ENCODE data around the gene DCUN1D1.

Gene DCUN1D1

DNA sequence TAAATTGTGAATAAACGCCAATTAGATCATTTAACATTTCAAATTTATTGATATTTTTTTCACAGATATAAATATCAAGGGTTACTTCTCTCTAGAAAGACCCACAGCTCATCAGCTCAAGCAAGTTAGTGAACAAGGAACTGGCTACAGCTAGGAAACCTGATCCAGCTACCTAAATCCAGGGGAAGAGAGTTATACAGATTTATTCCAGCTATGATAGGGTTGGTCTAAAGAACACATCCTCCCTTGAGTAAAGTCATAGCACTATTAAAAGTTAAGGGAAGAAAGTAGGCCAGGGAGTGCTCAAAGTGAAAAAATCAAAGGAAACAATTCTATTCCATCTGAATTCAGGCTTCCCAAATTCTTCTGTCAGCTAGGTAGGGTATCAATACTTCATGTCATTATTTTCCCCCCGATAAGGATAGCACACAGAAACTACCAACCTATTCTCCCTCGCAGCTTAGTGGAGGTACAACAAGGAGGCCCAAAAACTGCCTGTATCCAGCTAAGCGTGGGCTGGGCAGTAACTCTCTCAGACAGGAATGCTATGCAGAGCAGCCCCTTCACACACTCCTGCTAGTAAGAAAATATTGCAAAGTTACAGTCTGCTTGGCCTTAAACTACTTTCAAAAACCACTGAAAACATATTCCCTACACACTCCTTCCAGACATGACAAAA, 44.0 kb downstream of the DCUN1D1 start:
- TF ChIP-seq SPI1 (IDR thresholded peaks at IDR 0.05; ENCODE audit: borderline replicate concordance, low read depth) (no peak), GABPA (IDR thresholded peaks at IDR 0.05; ENCODE audit: low read depth) (no peak), POLR2AphosphoS5 (IDR thresholded peaks at IDR 0.05; ENCODE audit: low read depth) (no peak)
- TF ChIP-seq, protein P1, sequence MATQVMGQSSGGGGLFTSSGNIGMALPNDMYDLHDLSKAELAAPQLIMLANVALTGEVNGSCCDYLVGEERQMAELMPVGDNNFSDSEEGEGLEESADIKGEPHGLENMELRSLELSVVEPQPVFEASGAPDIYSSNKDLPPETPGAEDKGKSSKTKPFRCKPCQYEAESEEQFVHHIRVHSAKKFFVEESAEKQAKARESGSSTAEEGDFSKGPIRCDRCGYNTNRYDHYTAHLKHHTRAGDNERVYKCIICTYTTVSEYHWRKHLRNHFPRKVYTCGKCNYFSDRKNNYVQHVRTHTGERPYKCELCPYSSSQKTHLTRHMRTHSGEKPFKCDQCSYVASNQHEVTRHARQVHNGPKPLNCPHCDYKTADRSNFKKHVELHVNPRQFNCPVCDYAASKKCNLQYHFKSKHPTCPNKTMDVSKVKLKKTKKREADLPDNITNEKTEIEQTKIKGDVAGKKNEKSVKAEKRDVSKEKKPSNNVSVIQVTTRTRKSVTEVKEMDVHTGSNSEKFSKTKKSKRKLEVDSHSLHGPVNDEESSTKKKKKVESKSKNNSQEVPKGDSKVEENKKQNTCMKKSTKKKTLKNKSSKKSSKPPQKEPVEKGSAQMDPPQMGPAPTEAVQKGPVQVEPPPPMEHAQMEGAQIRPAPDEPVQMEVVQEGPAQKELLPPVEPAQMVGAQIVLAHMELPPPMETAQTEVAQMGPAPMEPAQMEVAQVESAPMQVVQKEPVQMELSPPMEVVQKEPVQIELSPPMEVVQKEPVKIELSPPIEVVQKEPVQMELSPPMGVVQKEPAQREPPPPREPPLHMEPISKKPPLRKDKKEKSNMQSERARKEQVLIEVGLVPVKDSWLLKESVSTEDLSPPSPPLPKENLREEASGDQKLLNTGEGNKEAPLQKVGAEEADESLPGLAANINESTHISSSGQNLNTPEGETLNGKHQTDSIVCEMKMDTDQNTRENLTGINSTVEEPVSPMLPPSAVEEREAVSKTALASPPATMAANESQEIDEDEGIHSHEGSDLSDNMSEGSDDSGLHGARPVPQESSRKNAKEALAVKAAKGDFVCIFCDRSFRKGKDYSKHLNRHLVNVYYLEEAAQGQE (IDR thresholded peaks at IDR 0.05; ENCODE audit: insufficient replicate concordance, low read depth): no peak
- TF ChIP-seq, protein P2, sequence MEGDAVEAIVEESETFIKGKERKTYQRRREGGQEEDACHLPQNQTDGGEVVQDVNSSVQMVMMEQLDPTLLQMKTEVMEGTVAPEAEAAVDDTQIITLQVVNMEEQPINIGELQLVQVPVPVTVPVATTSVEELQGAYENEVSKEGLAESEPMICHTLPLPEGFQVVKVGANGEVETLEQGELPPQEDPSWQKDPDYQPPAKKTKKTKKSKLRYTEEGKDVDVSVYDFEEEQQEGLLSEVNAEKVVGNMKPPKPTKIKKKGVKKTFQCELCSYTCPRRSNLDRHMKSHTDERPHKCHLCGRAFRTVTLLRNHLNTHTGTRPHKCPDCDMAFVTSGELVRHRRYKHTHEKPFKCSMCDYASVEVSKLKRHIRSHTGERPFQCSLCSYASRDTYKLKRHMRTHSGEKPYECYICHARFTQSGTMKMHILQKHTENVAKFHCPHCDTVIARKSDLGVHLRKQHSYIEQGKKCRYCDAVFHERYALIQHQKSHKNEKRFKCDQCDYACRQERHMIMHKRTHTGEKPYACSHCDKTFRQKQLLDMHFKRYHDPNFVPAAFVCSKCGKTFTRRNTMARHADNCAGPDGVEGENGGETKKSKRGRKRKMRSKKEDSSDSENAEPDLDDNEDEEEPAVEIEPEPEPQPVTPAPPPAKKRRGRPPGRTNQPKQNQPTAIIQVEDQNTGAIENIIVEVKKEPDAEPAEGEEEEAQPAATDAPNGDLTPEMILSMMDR (IDR thresholded peaks at IDR 0.05; ENCODE audit: insufficient read depth, low read length): no peak
- Histone ChIP-seq H3K27me3 (ENCODE audit: insufficient read depth, poor library complexity, severe bottlenecking) (no peaks in the 10 kb centered on the region), H3K4me3 (replicated peaks; ENCODE audit: insufficient read depth, low read length) (no peak overlapping the region), H3K27ac (replicated peaks) (no peak overlapping the region)
- no peak for DNase-seq (ENCODE audit: low read depth in 1 of 2, low spot score in 1 of 2)

DNA sequence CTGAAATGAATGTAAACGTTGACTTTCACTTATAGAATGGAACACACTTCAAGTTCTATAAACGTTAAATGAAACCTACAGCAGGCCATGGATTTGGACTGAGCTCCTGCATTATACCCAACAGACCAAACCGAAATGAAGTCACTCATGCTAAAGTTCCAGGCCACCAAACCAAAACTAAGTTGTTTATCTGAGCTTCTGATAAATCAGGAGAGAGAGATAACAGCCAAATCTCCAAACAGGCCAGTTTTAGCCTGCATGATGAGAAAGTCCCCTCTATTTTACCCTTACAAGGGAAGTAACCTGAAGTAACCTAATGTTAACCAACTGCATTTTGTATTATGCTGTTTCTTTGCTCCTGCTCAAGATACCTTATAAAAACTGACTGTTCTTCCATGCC, 44.5 kb downstream of the DCUN1D1 start:
- Histone ChIP-seq H3K27me3 (ENCODE audit: insufficient read depth, poor library complexity, severe bottlenecking) (no peaks in the 10 kb centered on the region), H3K27ac (replicated peaks) (no peak overlapping the region), H3K4me3 (replicated peaks; ENCODE audit: insufficient read depth, low read length) (no peak overlapping the region)
- no peak for DNase-seq (ENCODE audit: low read depth in 1 of 2, low spot score in 1 of 2)
- TF ChIP-seq POLR2AphosphoS5 (IDR thresholded peaks at IDR 0.05; ENCODE audit: low read depth): no peak

DNA sequence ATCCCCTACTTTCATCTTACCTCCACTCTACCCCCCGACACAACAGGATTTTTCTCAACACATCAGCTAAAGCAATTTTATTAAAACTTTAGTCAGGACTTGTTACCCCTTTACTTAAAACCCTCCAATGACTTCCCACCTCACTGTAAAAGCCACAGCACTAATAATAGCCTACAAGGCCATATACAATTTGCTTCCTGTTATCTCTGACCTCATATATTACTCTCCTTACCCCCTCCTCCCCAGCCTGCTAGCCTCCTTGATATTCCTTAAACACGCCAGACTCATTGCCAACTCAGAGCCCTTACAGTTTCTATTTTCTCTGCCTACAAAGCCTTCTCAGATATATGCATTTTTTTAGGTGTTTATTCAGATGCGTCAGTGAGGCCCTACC, 54.4 kb downstream of the DCUN1D1 start:
- Histone ChIP-seq H3K27me3 (ENCODE audit: insufficient read depth, poor library complexity, severe bottlenecking) (no peaks in the 10 kb centered on the region), H3K4me3 (replicated peaks; ENCODE audit: insufficient read depth, low read length) (no peak overlapping the region), H3K27ac (replicated peaks) (no peak overlapping the region)
- TF ChIP-seq POLR2AphosphoS5 (IDR thresholded peaks at IDR 0.05; ENCODE audit: low read depth) (no peak), SPI1 (IDR thresholded peaks at IDR 0.05; ENCODE audit: borderline replicate concordance, low read depth) (no peak), GABPA (IDR thresholded peaks at IDR 0.05; ENCODE audit: low read depth) (no peak)
- TF ChIP-seq, protein P2 (IDR thresholded peaks at IDR 0.05; ENCODE audit: insufficient read depth, low read length): no peak
- TF ChIP-seq, protein P1 (IDR thresholded peaks at IDR 0.05; ENCODE audit: insufficient replicate concordance, low read depth): no peak
- DNase-seq (ENCODE audit: low read depth in 1 of 2, low spot score in 1 of 2): no peak

DNA sequence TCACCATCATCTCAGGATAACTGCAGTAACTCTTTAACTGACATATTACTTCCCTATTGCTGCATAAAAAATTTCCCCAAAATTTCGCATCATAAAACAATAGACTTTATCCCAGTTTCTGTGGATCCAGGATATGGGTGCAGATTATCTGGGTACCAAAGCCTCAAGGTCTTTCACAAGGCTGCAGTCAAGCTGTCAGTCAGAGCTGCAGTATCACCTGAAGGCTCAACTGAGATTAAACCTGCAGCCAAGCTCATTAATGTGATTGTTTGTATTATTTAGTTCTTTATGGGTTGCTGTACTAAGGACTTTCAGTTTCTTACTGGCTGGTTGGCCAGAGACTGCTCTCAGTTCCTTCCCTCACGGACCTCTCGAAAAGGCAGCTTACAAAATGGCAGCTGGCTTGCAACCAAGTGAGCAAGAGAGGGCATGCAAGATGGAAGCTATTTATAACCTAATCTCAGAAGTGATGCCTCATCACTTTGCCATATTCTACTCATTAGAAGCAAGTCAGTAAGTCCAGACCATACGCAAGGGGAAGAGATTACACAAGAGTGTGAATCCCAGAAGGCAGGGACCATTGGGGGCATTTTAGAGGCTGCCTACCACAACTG, 54.9 kb downstream of the DCUN1D1 start:
- Histone ChIP-seq H3K27ac (replicated peaks) (no peak overlapping the region), H3K27me3 (ENCODE audit: insufficient read depth, poor library complexity, severe bottlenecking) (no peaks in the 10 kb centered on the region)

More for the DNA sequence above, 54.9 kb downstream of the DCUN1D1 start:
- TF ChIP-seq GABPA (IDR thresholded peaks at IDR 0.05; ENCODE audit: low read depth) (no peak), POLR2AphosphoS5 (IDR thresholded peaks at IDR 0.05; ENCODE audit: low read depth) (no peak), SPI1 (IDR thresholded peaks at IDR 0.05; ENCODE audit: borderline replicate concordance, low read depth) (no peak)
- TF ChIP-seq, protein P2 (IDR thresholded peaks at IDR 0.05; ENCODE audit: insufficient read depth, low read length): no peak
- TF ChIP-seq, protein P1 (IDR thresholded peaks at IDR 0.05; ENCODE audit: insufficient replicate concordance, low read depth): no peak
- no peak for DNase-seq (ENCODE audit: low read depth in 1 of 2, low spot score in 1 of 2)
- H3K4me3 ChIP-seq (replicated peaks; ENCODE audit: insufficient read depth, low read length): no peak overlapping the region
